ENCODE results near the gene PLAC1. TPM values are rescaled to one million over a fixed set of nuclear protein-coding genes. Genes with fewer than 3 reads are reported as not detected.

The PLAC1 gene
- polyA plus RNA-seq, 1 donor from 2014 or later = not detected

DNA sequence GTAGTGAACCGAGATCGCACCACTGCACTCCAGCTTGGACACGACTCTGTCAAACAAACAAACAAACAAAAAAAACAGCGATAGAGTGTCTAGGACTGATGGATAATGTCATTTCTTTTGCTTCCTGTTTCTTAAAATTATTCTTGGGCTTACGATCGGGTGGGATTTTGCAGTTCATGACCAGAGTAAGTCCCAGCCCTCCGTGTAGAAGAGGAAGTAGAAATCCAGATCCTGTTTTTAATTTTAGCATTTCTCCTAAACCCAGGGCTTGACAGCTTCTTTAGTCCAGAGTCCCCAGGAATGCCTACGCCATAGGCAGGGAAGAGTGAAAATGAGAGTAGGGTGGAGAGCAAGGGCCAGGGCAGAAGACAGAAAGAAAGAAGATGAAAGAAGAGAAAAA is 104.0 kb downstream of the PLAC1 start:
- Histone ChIP-seq H3K36me3 (ENCODE audit: insufficient read depth, low read length) (no peaks in the 10 kb centered on the region), H4K20me1 (ENCODE audit: insufficient read depth) (no peaks in the 10 kb centered on the region), H3K4me2 (ENCODE audit: low read length) (no peak overlapping the region), H3K9me2 (ENCODE audit: insufficient read depth, low read length) (no peaks in the 10 kb centered on the region), H3K79me2 (replicated peaks; ENCODE audit: insufficient read depth, low read length) (no peaks in the 10 kb centered on the region), H3K9me3 (ENCODE audit: low read length) (no peaks in the 10 kb centered on the region), H3K27me3 (ENCODE audit: insufficient read depth, low read depth, low read length) (peaks cover 35% of the 10 kb centered on the region), H3K27ac (ENCODE audit: low read length) (no peak overlapping the region), H3F3A (ENCODE audit: insufficient read depth, low read length, poor library complexity, severe bottlenecking) (no peaks in the 10 kb centered on the region), H3K4me3 (ENCODE audit: low read length) (no peak overlapping the region), H3K9ac (ENCODE audit: low read length) (no peak overlapping the region), H2AFZ (ENCODE audit: low read depth, low read length) (no peak overlapping the region)
- TF ChIP-seq, protein P1, sequence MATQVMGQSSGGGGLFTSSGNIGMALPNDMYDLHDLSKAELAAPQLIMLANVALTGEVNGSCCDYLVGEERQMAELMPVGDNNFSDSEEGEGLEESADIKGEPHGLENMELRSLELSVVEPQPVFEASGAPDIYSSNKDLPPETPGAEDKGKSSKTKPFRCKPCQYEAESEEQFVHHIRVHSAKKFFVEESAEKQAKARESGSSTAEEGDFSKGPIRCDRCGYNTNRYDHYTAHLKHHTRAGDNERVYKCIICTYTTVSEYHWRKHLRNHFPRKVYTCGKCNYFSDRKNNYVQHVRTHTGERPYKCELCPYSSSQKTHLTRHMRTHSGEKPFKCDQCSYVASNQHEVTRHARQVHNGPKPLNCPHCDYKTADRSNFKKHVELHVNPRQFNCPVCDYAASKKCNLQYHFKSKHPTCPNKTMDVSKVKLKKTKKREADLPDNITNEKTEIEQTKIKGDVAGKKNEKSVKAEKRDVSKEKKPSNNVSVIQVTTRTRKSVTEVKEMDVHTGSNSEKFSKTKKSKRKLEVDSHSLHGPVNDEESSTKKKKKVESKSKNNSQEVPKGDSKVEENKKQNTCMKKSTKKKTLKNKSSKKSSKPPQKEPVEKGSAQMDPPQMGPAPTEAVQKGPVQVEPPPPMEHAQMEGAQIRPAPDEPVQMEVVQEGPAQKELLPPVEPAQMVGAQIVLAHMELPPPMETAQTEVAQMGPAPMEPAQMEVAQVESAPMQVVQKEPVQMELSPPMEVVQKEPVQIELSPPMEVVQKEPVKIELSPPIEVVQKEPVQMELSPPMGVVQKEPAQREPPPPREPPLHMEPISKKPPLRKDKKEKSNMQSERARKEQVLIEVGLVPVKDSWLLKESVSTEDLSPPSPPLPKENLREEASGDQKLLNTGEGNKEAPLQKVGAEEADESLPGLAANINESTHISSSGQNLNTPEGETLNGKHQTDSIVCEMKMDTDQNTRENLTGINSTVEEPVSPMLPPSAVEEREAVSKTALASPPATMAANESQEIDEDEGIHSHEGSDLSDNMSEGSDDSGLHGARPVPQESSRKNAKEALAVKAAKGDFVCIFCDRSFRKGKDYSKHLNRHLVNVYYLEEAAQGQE (IDR thresholded peaks at IDR 0.05; ENCODE audit: borderline replicate concordance) = no peak
- TF ChIP-seq MXI1 (conservative IDR thresholded peaks at IDR 0.05; ENCODE audit: poor library complexity, severe bottlenecking) = no peak

DNA sequence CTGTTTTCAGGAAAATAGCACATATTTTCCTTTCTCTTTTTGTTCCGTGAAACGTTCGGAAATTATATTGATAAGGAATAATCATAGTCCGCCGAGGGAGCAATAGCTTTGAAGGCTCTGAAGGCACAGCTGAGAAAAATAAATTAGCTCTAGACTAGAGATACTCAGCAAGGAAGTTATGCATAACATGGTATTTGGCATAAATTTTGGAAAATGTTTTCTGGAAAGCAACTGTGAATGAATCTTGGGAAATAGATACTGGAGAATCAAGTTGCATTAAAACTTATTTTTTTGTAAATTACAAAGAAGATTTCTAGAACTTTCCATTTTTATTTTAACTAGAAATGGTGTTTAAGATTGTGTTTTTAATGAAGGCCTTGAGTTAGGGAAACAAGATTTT is 105.9 kb downstream of the PLAC1 start:
- H3K27ac ChIP-seq (ENCODE audit: low read length) = no peak overlapping the region

DNA sequence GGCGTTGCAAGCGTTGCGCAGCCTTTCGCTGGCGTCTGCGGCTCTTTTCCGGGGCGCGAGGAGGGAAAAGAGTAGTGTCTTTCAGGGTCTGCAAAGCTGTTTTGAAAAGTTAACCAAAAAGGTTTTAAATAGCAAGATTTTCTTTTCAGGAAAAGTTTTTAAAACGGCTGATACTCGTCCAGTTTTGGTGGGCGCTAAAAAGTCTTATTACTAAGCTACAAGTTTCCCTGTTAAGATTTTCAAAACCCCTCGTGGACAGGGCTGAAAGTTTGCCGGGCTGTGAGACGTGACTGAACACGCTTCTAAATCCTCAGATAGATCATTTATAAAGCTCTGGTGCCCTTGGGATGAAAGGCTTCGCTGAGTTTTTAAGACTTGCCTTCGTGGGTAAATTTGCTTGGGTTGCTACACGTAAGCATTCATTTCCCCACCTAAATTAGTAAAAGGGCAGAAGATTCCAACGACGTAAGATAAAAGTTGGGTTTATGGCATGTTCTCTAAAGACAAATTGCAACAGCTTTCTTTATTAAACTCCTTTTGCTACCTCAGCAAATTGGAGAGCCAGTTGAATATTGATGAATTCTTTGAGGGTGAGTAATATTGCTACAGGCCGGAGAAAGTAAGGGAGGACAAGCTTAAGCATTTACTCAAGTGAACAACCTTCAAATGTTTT is 106.8 kb downstream of the PLAC1 start:
- Histone ChIP-seq H3K4me2 (ENCODE audit: low read length) (no peak overlapping the region), H3K27ac (ENCODE audit: low read length) (no peak overlapping the region), H3K9me2 (ENCODE audit: insufficient read depth, low read length) (no peaks in the 10 kb centered on the region), H2AFZ (ENCODE audit: low read depth, low read length) (no peak overlapping the region), H3K4me3 (ENCODE audit: low read length) (peak overlapping the region; percentile 56), H3K79me2 (replicated peaks; ENCODE audit: insufficient read depth, low read length) (no peaks in the 10 kb centered on the region), H3F3A (ENCODE audit: insufficient read depth, low read length, poor library complexity, severe bottlenecking) (no peaks in the 10 kb centered on the region), H3K9me3 (ENCODE audit: low read length) (no peaks in the 10 kb centered on the region), H3K27me3 (ENCODE audit: insufficient read depth, low read depth, low read length) (peaks cover 63% of the 10 kb centered on the region), H3K36me3 (ENCODE audit: insufficient read depth, low read length) (no peaks in the 10 kb centered on the region), H3K9ac (ENCODE audit: low read length) (no peak overlapping the region), H4K20me1 (ENCODE audit: insufficient read depth) (no peaks in the 10 kb centered on the region)
- TF ChIP-seq, protein P1 (IDR thresholded peaks at IDR 0.05; ENCODE audit: borderline replicate concordance) = no peak
- TF ChIP-seq RAD21 (conservative IDR thresholded peaks at IDR 0.05) (no peak), EZH2 (IDR thresholded peaks at IDR 0.05; ENCODE audit: borderline replicate concordance, insufficient read depth, low read length, poor library complexity, severe bottlenecking) (no peak), MXI1 (conservative IDR thresholded peaks at IDR 0.05; ENCODE audit: poor library complexity, severe bottlenecking) (no peak), POLR2AphosphoS5 (IDR thresholded peaks at IDR 0.05) (no peak), EP300 (conservative IDR thresholded peaks at IDR 0.05; ENCODE audit: poor library complexity, severe bottlenecking) (no peak), SMC3 (conservative IDR thresholded peaks at IDR 0.05; ENCODE audit: poor library complexity) (no peak)

More for the DNA sequence above, 105.9 kb downstream of the PLAC1 start:
- Histone ChIP-seq H4K20me1 (ENCODE audit: insufficient read depth) (no peaks in the 10 kb centered on the region), H3K79me2 (replicated peaks; ENCODE audit: insufficient read depth, low read length) (no peaks in the 10 kb centered on the region), H3K9me3 (ENCODE audit: low read length) (no peaks in the 10 kb centered on the region), H3F3A (ENCODE audit: insufficient read depth, low read length, poor library complexity, severe bottlenecking) (no peaks in the 10 kb centered on the region), H3K9me2 (ENCODE audit: insufficient read depth, low read length) (no peaks in the 10 kb centered on the region), H3K4me3 (ENCODE audit: low read length) (no peak overlapping the region), H3K27me3 (ENCODE audit: insufficient read depth, low read depth, low read length) (peaks cover 55% of the 10 kb centered on the region), H3K9ac (ENCODE audit: low read length) (no peak overlapping the region), H3K36me3 (ENCODE audit: insufficient read depth, low read length) (no peaks in the 10 kb centered on the region), H3K4me2 (ENCODE audit: low read length) (no peak overlapping the region), H2AFZ (ENCODE audit: low read depth, low read length) (no peak overlapping the region)
- TF ChIP-seq, protein P2, sequence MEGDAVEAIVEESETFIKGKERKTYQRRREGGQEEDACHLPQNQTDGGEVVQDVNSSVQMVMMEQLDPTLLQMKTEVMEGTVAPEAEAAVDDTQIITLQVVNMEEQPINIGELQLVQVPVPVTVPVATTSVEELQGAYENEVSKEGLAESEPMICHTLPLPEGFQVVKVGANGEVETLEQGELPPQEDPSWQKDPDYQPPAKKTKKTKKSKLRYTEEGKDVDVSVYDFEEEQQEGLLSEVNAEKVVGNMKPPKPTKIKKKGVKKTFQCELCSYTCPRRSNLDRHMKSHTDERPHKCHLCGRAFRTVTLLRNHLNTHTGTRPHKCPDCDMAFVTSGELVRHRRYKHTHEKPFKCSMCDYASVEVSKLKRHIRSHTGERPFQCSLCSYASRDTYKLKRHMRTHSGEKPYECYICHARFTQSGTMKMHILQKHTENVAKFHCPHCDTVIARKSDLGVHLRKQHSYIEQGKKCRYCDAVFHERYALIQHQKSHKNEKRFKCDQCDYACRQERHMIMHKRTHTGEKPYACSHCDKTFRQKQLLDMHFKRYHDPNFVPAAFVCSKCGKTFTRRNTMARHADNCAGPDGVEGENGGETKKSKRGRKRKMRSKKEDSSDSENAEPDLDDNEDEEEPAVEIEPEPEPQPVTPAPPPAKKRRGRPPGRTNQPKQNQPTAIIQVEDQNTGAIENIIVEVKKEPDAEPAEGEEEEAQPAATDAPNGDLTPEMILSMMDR (IDR thresholded peaks at IDR 0.05; ENCODE audit: poor library complexity, severe bottlenecking) = no peak
- no peak for TF ChIP-seq TAF1 (IDR thresholded peaks at IDR 0.05; ENCODE audit: low read depth)
- no peak for TF ChIP-seq SMC3 (conservative IDR thresholded peaks at IDR 0.05; ENCODE audit: poor library complexity)
- no peak for TF ChIP-seq POLR2AphosphoS5 (IDR thresholded peaks at IDR 0.05)
- no peak for TF ChIP-seq EZH2 (IDR thresholded peaks at IDR 0.05; ENCODE audit: borderline replicate concordance, insufficient read depth, low read length, poor library complexity, severe bottlenecking)
- no peak for TF ChIP-seq RAD21 (conservative IDR thresholded peaks at IDR 0.05)
